A673 (cell line): ENCODE measurements around the gene USP10. TPM values are rescaled to one million over a fixed set of nuclear protein-coding genes. Genes with fewer than 3 reads are reported as not detected.

Experiments
- BruUV-seq: library from RNA; stranded (reverse); fragments of 400-500 nt; replicated peaks from 2 replicates; lab custom pipeline; 2021; lab: Mats Ljungman, UMichigan
- CTCF ChIA-PET: fragments of 300-600 bp; sonication (Branson Sonifier 250); formaldehyde crosslinking; loops from one replicate; lab custom pipeline; 2022; ENCODE audit warnings: antibody characterized with exemption; lab: Charles Lee
- POLR2A ChIA-PET: fragments of 300-600 bp; sonication (Branson Sonifier 250); formaldehyde crosslinking; loops from one replicate; lab custom pipeline; 2022; ENCODE audit warnings: antibody characterized with exemption; ENCODE audit not compliant: low non-redundant PET; lab: Charles Lee
- DNase-seq: peaks from one replicate; pipeline ENCODE4 v3.0.0-alpha.2; 2015; ENCODE audit warnings: low spot score
- H3K27ac ChIP-seq: fragments of 200-600 bp; sonication (generic); 2 replicates; pipeline ENCODE4 v1.5.1; 2016; ENCODE audit warnings: mixed run types, low read depth, mild to moderate bottlenecking, mixed read lengths, antibody characterized with exemption, low read length; ENCODE audit not compliant: poor library complexity, severe bottlenecking
- H3K27me3 ChIP-seq: fragments of 200-600 bp; sonication (generic); replicated peaks from 2 replicates; pipeline ENCODE4 v1.6.1; 2017; ENCODE audit warnings: mixed run types, low read depth, mild to moderate bottlenecking, mixed read lengths, antibody characterized with exemption, low read length; ENCODE audit not compliant: insufficient read depth, poor library complexity
- H3K36me3 ChIP-seq: fragments of 200-600 bp; sonication (generic); 2 replicates; pipeline ENCODE4 v1.6.1; 2016; ENCODE audit warnings: mixed run types, mild to moderate bottlenecking, mixed read lengths, antibody characterized with exemption, low read length; ENCODE audit not compliant: insufficient read depth, poor library complexity, severe bottlenecking
- H3K4me1 ChIP-seq: fragments of 200-600 bp; sonication (generic); 2 replicates; pipeline ENCODE4 v1.6.1; 2017; ENCODE audit warnings: mixed run types, mild to moderate bottlenecking, mixed read lengths, antibody characterized with exemption, low read length; ENCODE audit not compliant: insufficient read depth, poor library complexity, severe bottlenecking
- H3K4me3 ChIP-seq: fragments of 200-600 bp; sonication (generic); 2 replicates; pipeline ENCODE4 v1.5.1; 2016; ENCODE audit warnings: low read depth, mixed run types, mild to moderate bottlenecking, mixed read lengths, low read length; ENCODE audit not compliant: poor library complexity, severe bottlenecking
- H3K9me3 ChIP-seq: fragments of 200-600 bp; sonication (generic); 2 replicates; pipeline ENCODE4 v1.6.1; 2016; ENCODE audit warnings: mixed run types, low read depth, mild to moderate bottlenecking, mixed read lengths, antibody characterized with exemption, low read length; ENCODE audit not compliant: poor library complexity, severe bottlenecking
- CTCF ChIP-seq: fragments of 300-800, 200-600 bp; sonication (generic); conservative IDR thresholded peaks from 2 replicates; pipeline ENCODE4 v1.5.1; 2017; ENCODE audit warnings: low read depth, mild to moderate bottlenecking, antibody characterized with exemption, low read length, moderate library complexity, mixed read lengths
- EZH2 ChIP-seq: fragments of 200-600 bp; sonication (generic); IDR thresholded peaks from 2 replicates; pipeline ENCODE4 v1.6.1; 2017; ENCODE audit warnings: borderline replicate concordance, low read depth, mild to moderate bottlenecking, mixed read lengths, antibody characterized with exemption, low read length; ENCODE audit not compliant: poor library complexity, severe bottlenecking
- intact Hi-C: fragments of 100-400 bp; cut with micrococcal nuclease; formaldehyde crosslinking; loops from one replicate; pipeline ENCODE4 v1.10.0; 2022; ENCODE audit not compliant: unreplicated experiment
- total RNA-seq: library from RNA; stranded (reverse); gene quantifications from 2 replicates; pipeline ENCODE4 v1.2.3, GENCODE V29; 2021

The USP10 gene
- total RNA-seq, 1 experiment from 2014 or later = 171 TPM

- H3K27ac ChIP-seq = no peak overlapping the region
- H3K36me3 ChIP-seq = peaks cover 27% of the 10 kb centered on the region
- no peaks in the 10 kb centered on the region for H3K9me3 ChIP-seq
- intact Hi-C loops = no loop called here
- CTCF ChIA-PET = interaction anchor here (0.8 kb wide), 1 partner anchor 8 kb away, joined by 9 read pairs; no protein-coding TSS in a partner anchor
- H3K27me3 ChIP-seq = no peaks in the 10 kb centered on the region
- peaks cover 5% of the 10 kb centered on the region for H3K4me1 ChIP-seq
- POLR2A ChIA-PET = no interaction called here
- TF ChIP-seq CTCF (no peak), EZH2 (no peak)
- DNase-seq = no peak
- H3K4me3 ChIP-seq = no peak overlapping the region
- no TSS peak for BruUV-seq
Measured at GRCh38 chr16:84663433-84664101, 36.2 kb upstream of the USP10 start.

- H3K36me3 ChIP-seq = peaks cover 16% of the 10 kb centered on the region
- no peak overlapping the region for H3K4me3 ChIP-seq
- H3K27ac ChIP-seq = no peak overlapping the region
- no peak for DNase-seq
- CTCF ChIA-PET = no interaction called here
- H3K4me1 ChIP-seq = peaks cover 5% of the 10 kb centered on the region
- H3K27me3 ChIP-seq = no peaks in the 10 kb centered on the region
- no TSS peak for BruUV-seq
- intact Hi-C loops = no loop called here
- H3K9me3 ChIP-seq = no peaks in the 10 kb centered on the region
- TF ChIP-seq EZH2 (no peak), CTCF (no peak)
- POLR2A ChIA-PET = no interaction called here
Measured at GRCh38 chr16:84665359-84665758, 34.4 kb upstream of the USP10 start.

- TF ChIP-seq EZH2 (no peak), CTCF (no peak)
- no TSS peak for BruUV-seq
- no peaks in the 10 kb centered on the region for H3K27me3 ChIP-seq
- H3K4me1 ChIP-seq = peaks cover 5% of the 10 kb centered on the region
- ChIA-PET POLR2A (no interaction called here), CTCF (no interaction called here)
- no peak overlapping the region for H3K27ac ChIP-seq
- no peak for DNase-seq
- intact Hi-C loops = no loop called here
- no peaks in the 10 kb centered on the region for H3K9me3 ChIP-seq
- H3K4me3 ChIP-seq = no peak overlapping the region
- peaks cover 16% of the 10 kb centered on the region for H3K36me3 ChIP-seq
Measured at GRCh38 chr16:84665843-84666242, 34.0 kb upstream of the USP10 start.
